ENCODE data around the gene KLK15.

- TF ChIP-seq, protein P1, sequence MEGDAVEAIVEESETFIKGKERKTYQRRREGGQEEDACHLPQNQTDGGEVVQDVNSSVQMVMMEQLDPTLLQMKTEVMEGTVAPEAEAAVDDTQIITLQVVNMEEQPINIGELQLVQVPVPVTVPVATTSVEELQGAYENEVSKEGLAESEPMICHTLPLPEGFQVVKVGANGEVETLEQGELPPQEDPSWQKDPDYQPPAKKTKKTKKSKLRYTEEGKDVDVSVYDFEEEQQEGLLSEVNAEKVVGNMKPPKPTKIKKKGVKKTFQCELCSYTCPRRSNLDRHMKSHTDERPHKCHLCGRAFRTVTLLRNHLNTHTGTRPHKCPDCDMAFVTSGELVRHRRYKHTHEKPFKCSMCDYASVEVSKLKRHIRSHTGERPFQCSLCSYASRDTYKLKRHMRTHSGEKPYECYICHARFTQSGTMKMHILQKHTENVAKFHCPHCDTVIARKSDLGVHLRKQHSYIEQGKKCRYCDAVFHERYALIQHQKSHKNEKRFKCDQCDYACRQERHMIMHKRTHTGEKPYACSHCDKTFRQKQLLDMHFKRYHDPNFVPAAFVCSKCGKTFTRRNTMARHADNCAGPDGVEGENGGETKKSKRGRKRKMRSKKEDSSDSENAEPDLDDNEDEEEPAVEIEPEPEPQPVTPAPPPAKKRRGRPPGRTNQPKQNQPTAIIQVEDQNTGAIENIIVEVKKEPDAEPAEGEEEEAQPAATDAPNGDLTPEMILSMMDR (IDR thresholded peaks at IDR 0.05) = no peak
- TF ChIP-seq POLR2A (IDR thresholded peaks at IDR 0.05) (no peak), EP300 (IDR thresholded peaks at IDR 0.05) (no peak)
Measured at GRCh38 chr19:50784710-50785109, 48.7 kb downstream of the KLK15 start.

Measured in tibial nerve (tissue), 4 donors.